H1 (cell line): ENCODE results near the gene SYT6. TPM values are rescaled to one million over a fixed set of nuclear protein-coding genes. Genes with fewer than 3 reads are reported as not detected.

Experiments
- CTCF ChIA-PET: fragments of 300-600 bp; sonication (Branson Sonifier 250); formaldehyde crosslinking; loops from one replicate; lab custom pipeline; 2021; ENCODE audit not compliant: partially characterized antibody; lab: Charles Lee
- POLR2A ChIA-PET: fragments of 300-600 bp; sonication (Branson Sonifier 250); formaldehyde crosslinking; loops from one replicate; lab custom pipeline; 2021; ENCODE audit warnings: inconsistent platforms; ENCODE audit not compliant: partially characterized antibody; lab: Charles Lee
- DNase-seq, 2 experiments: peaks; one replicate each; pipeline versions ENCODE4 v3.0.0 to v3.0.0-alpha.2; 2010 to 2022; ENCODE audit warnings: low spot score in 2 of 2, low read depth in 1 of 2, mixed read lengths in 1 of 2
- FAIRE-seq: peaks from 2 replicates; lab custom pipeline; 2011; peaks lifted over from hg19 to GRCh38; lab: Jason Lieb, UNC
- H2AFZ ChIP-seq: 2 replicates; pipeline ENCODE4 v1.8.1; 2012; ENCODE audit warnings: low read length, inconsistent platforms
- H2AK5ac ChIP-seq: 2 replicates; pipeline ENCODE4 v1.6.1; 2013; ENCODE audit warnings: low read depth, low read length
- H2BK120ac ChIP-seq: replicated peaks from 2 replicates; pipeline ENCODE3; 2013; ENCODE audit warnings: low read depth, low read length, inconsistent platforms
- H2BK12ac ChIP-seq: 2 replicates; pipeline ENCODE4 v1.6.1; 2013; ENCODE audit warnings: low read depth, low read length
- H2BK15ac ChIP-seq: 2 replicates; pipeline ENCODE4 v1.6.1; 2013; ENCODE audit warnings: low read length
- H2BK20ac ChIP-seq: 2 replicates; pipeline ENCODE4 v1.6.1; 2013; ENCODE audit warnings: low read length
- H2BK5ac ChIP-seq: 2 replicates; pipeline ENCODE4 v1.6.1; 2013; ENCODE audit warnings: low read depth, low read length
- H3K14ac ChIP-seq: 2 replicates; pipeline ENCODE4 v1.6.1; 2013; ENCODE audit warnings: inconsistent platforms; ENCODE audit not compliant: insufficient read length
- H3K18ac ChIP-seq: 2 replicates; pipeline ENCODE4 v1.6.1; 2013; ENCODE audit warnings: low read length; ENCODE audit errors: extremely low read depth
- H3K23ac ChIP-seq: 2 replicates; pipeline ENCODE4 v1.6.1; 2013; ENCODE audit warnings: inconsistent platforms; ENCODE audit not compliant: insufficient read length
- H3K23me2 ChIP-seq: 2 replicates; pipeline ENCODE4 v1.6.1; 2013; ENCODE audit warnings: low read depth, low read length
- H3K27ac ChIP-seq: 2 replicates; pipeline ENCODE4 v1.6.1; 2011; ENCODE audit warnings: low read depth, low read length, inconsistent platforms
- H3K27me3 ChIP-seq, 4 experiments: replicated peaks in 1 of 4; 1 replicate in 1 of 4; 2 replicates in 3 of 4; pipeline versions ENCODE4 v1.6.1 to v1.8.1; 2011 to 2013; ENCODE audit warnings: low read length in 3 of 4, mild to moderate bottlenecking in 3 of 4, inconsistent platforms in 2 of 4, mixed read lengths in 2 of 4, moderate library complexity in 1 of 4; ENCODE audit not compliant: control insufficient read depth in 3 of 4, insufficient read depth in 3 of 4; ENCODE audit errors: extremely low read depth in 1 of 4
- H3K36me3 ChIP-seq, 4 experiments: 2 replicates each; pipeline versions ENCODE4 v1.6.1 to v1.8.1; 2011 to 2013; ENCODE audit warnings: mild to moderate bottlenecking in 4 of 4, low read length in 3 of 4, moderate library complexity in 2 of 4, control low read depth in 1 of 4, inconsistent platforms in 1 of 4; ENCODE audit not compliant: insufficient read depth in 4 of 4, control insufficient read depth in 2 of 4
- H3K4ac ChIP-seq: replicated peaks from 2 replicates; pipeline ENCODE3; 2013; ENCODE audit warnings: low read length, low read depth, mixed read lengths, inconsistent platforms; ENCODE audit not compliant: insufficient read length
- H3K4me1 ChIP-seq, 4 experiments: replicated peaks in 1 of 4; 1 replicate in 1 of 4; 2 replicates in 3 of 4; pipeline versions ENCODE4 v1.6.1 to v1.8.1; 2011 to 2013; ENCODE audit warnings: low read length in 3 of 4, inconsistent platforms in 2 of 4, mixed read lengths in 1 of 4; ENCODE audit not compliant: insufficient read depth in 4 of 4, control insufficient read depth in 3 of 4
- H3K4me2 ChIP-seq, 2 experiments: 2 replicates each; pipeline versions ENCODE4 v1.6.1 to v1.8.1; 2011 to 2013; ENCODE audit warnings: low read depth in 2 of 2, low read length in 2 of 2, control low read depth in 1 of 2, inconsistent platforms in 1 of 2, mild to moderate bottlenecking in 1 of 2; ENCODE audit not compliant: insufficient read depth in 1 of 2
- H3K4me3 ChIP-seq, 4 experiments: fragments of 200-600, 300-600 bp in 1 of 4; sonication (generic), shearing (Covaris generic), sonication (Bioruptor Twin) in 1 of 4; 2 replicates each; pipeline versions ENCODE4 v1.5.1 to v1.8.1; 2011 to 2016; ENCODE audit warnings: low read length in 4 of 4, low read depth in 3 of 4, control low read depth in 2 of 4, inconsistent platforms in 2 of 4, mild to moderate bottlenecking in 2 of 4, mixed read lengths in 1 of 4, moderate library complexity in 1 of 4; ENCODE audit not compliant: insufficient read depth in 2 of 4; ENCODE audit errors: extremely low read depth in 1 of 4
- H3K56ac ChIP-seq: replicated peaks from 2 replicates; pipeline ENCODE3; 2013; ENCODE audit warnings: low read depth, mild to moderate bottlenecking, mixed read lengths, low read length, inconsistent platforms; ENCODE audit not compliant: insufficient read length
- H3K79me1 ChIP-seq: 2 replicates; pipeline ENCODE4 v1.6.1; 2013; ENCODE audit warnings: low read depth, low read length, control low read depth
- H3K79me2 ChIP-seq, 2 experiments: 2 replicates each; pipeline versions ENCODE4 v1.6.1 to v1.8.1; 2012 to 2013; ENCODE audit warnings: low read length in 2 of 2, mild to moderate bottlenecking in 2 of 2, inconsistent platforms in 1 of 2; ENCODE audit not compliant: insufficient read depth in 2 of 2, control insufficient read depth in 1 of 2
- H3K9ac ChIP-seq, 4 experiments: replicated peaks in 1 of 4; 1 replicate in 1 of 4; 2 replicates in 3 of 4; pipeline versions ENCODE4 v1.6.1 to v1.8.1; 2011 to 2013; ENCODE audit warnings: low read depth in 3 of 4, low read length in 3 of 4, control low read depth in 2 of 4, mild to moderate bottlenecking in 2 of 4, moderate library complexity in 2 of 4, inconsistent platforms in 1 of 4; ENCODE audit errors: extremely low read depth in 1 of 4
- H3K9me3 ChIP-seq, 2 experiments: 2 replicates each; pipeline versions ENCODE4 v1.6.1 to v1.8.1; 2012 to 2013; ENCODE audit warnings: mild to moderate bottlenecking in 2 of 2, moderate library complexity in 2 of 2, control low read depth in 1 of 2, inconsistent platforms in 1 of 2, low read depth in 1 of 2, low read length in 1 of 2, mixed read lengths in 1 of 2; ENCODE audit not compliant: insufficient read depth in 2 of 2
- H4K20me1 ChIP-seq, 2 experiments: replicated peaks in 1 of 2; 2 replicates each; pipeline versions ENCODE3 to v1.8.1; 2011 to 2013; ENCODE audit warnings: inconsistent platforms in 2 of 2, low read length in 2 of 2, mild to moderate bottlenecking in 1 of 2; ENCODE audit not compliant: insufficient read depth in 2 of 2, control insufficient read depth in 1 of 2
- H4K5ac ChIP-seq: 2 replicates; pipeline ENCODE4 v1.6.1; 2013; ENCODE audit warnings: low read length, low read depth, mixed read lengths, inconsistent platforms; ENCODE audit not compliant: insufficient read length
- H4K8ac ChIP-seq: 2 replicates; pipeline ENCODE4 v1.8.0; 2013; ENCODE audit warnings: mild to moderate bottlenecking, moderate library complexity, low read length, inconsistent platforms; ENCODE audit not compliant: insufficient read depth; ENCODE audit errors: extremely low read depth
- H4K91ac ChIP-seq: replicated peaks from 2 replicates; pipeline ENCODE3; 2013; ENCODE audit warnings: low read length, mixed read lengths, inconsistent platforms; ENCODE audit not compliant: insufficient read length
- CHD2 ChIP-seq: IDR thresholded peaks from 2 replicates; pipeline ENCODE4 v1.6.1; 2012; ENCODE audit warnings: low read length, improper control_type of control experiment
- FOSL1 ChIP-seq: IDR thresholded peaks from 2 replicates; pipeline ENCODE4 v1.6.1; 2011; ENCODE audit warnings: mild to moderate bottlenecking, low read depth, low read length, moderate library complexity; ENCODE audit not compliant: insufficient read depth
- JUN ChIP-seq: IDR thresholded peaks from 2 replicates; pipeline ENCODE4 v1.6.1; 2011; ENCODE audit warnings: low read depth, mild to moderate bottlenecking, improper control_type of control experiment, low read length
- RXRA ChIP-seq: IDR thresholded peaks from 2 replicates; pipeline ENCODE4 v1.6.1; 2011; ENCODE audit warnings: low read depth, mild to moderate bottlenecking, low read length, moderate library complexity; ENCODE audit not compliant: insufficient read depth
- TCF12 ChIP-seq: IDR thresholded peaks from 2 replicates; pipeline ENCODE4 v1.6.1; 2011; ENCODE audit warnings: low read depth, mild to moderate bottlenecking, low read length
- whole genome bisulfite sequencing, 2 experiments: shearing (Covaris generic) in 1 of 2; methylation state at CpG; one replicate each; pipeline versions ENCODE4 v1.1.6 to v1.1.7; 2013 to 2015; ENCODE audit warnings: low lambda C conversion rate in 2 of 2, mixed read lengths in 2 of 2, inconsistent platforms in 1 of 2, low coverage in 1 of 2, missing lambda C conversion rate in 1 of 2; ENCODE audit not compliant: insufficient replicate concordance in 2 of 2, insufficient coverage in 1 of 2, insufficient read length in 1 of 2; ENCODE audit errors: extremely low coverage in 1 of 2, missing lambda C conversion rate in 1 of 2; 5-methylcytosine and 5-hydroxymethylcytosine counted together
- polyA plus RNA-seq, 7 experiments: library from polyadenylated mRNA; depleted of rRNA in 3 of 7; stranded (reverse) in 5 of 7; unstranded in 2 of 7; fragments of >200 nt in 5 of 7; fragments of 200-250 nt in 2 of 7; gene quantifications; 1 replicate in 5 of 7; 2 replicates in 1 of 7; 4 replicates in 1 of 7; pipeline versions ENCODE4 v1.2.1 to v1.2.3, GENCODE V29; 2011 to 2013; ENCODE audit warnings: missing spikeins in 2 of 7, mixed read lengths in 2 of 7
- total RNA-seq: library from RNA; stranded (reverse); fragmentation: NEBNext Ultra II Directional; extraction: Animal tissue kit (Norgen Biotek cat#: 25700); gene quantifications from 2 replicates; pipeline ENCODE4 v1.2.1, GENCODE V29; 2021

Gene SYT6
- total and polyA plus RNA-seq, 2 of the 8 experiments (the other 6 are each of a cell fraction or from before 2014, with no cell fraction given), result 33.7 to 83.5 TPM

DNA sequence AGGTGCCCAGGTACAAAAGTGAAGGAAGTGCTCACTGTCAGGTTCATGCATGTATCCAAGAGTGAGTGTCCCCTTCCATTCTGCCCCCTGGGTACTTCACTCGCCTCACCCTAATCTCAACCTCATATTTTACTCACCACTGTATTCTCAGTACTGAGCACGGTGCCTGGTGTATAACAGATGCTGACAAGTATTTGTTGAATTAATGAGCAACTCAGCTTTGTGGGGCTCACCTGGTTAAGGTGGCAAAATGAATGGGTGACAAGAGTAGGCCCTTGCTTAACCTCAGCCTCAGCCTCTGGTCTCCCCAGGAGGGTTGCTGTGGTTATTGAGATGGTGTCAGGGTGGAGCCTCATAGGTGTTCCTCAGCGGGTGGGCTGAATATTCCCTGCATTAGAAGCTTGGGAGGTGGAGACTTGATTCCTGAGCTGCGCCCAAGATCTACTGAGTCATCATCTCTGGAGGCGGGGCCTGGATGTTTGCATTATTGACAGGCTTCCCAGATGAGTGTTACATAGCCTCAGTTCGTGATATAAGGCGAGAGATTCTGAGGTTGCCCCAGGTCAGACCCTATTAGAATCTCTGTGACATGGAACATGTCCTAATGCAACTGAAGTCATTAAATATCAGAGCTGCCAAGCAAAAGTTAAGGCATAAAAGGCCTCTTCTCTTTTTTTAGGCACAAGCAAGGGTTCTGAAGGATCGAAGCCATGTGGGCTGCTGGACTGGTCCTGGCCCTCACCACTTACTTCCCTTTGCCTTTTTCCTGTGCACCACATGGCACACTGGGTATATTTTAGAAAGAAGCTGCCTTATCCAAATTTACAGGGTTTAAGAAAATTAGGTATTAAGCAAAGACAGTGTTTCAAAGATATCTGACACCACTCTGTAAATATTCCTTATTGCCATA lies 39.2 kb downstream of the SYT6 start:
- no peak overlapping the region for H3K4me3 ChIP-seq

More for the DNA sequence above, 39.2 kb downstream of the SYT6 start:
- no peaks in the 10 kb centered on the region for H3K79me2 ChIP-seq
- peak overlapping the region; percentile 11; the same call in 1 of the 2 replicates for H2AK5ac ChIP-seq
- no peak overlapping the region for H2BK12ac ChIP-seq
- no peaks in the 10 kb centered on the region for H4K20me1 ChIP-seq
- H2BK120ac ChIP-seq, result no peak overlapping the region
- no peaks in the 10 kb centered on the region for H3K9me3 ChIP-seq
- 0 out of 2 replicates have a peak overlapping the region, but pooled peaks have one; percentile 0 for H2BK20ac ChIP-seq
- 91% methylated on average over 8 of the region's 8 CpGs; no CpG with 5 or more reads in 1 of the 2 experiments for WGBS, 2 experiments
- no peaks in the 10 kb centered on the region for H3K23me2 ChIP-seq
- peaks cover 6% of the 10 kb centered on the region for H3K79me1 ChIP-seq
- peak overlapping the region; percentile 84 for H2BK5ac ChIP-seq
- TF ChIP-seq FOSL1 (no peak), CHD2 (no peak), TCF12 (no peak), JUN (no peak), RXRA (no peak)
- TF ChIP-seq, all 59 proteins: peak for 0
- no peak overlapping the region for H4K5ac ChIP-seq
- no peak overlapping the region for H3K4me2 ChIP-seq
- CTCF ChIA-PET, result interaction anchor here (1.0 to 2.2 kb wide), 4 partner anchors 13 to 30 kb away, joined by 3 to 5 read pairs (median 3); no protein-coding TSS in a partner anchor
- no peak overlapping the region for H3K4ac ChIP-seq
- H3K14ac ChIP-seq, result no peak overlapping the region
- no peaks in the 10 kb centered on the region; a peak in 2 of 7 replicates for H3K27me3 ChIP-seq
- H3K56ac ChIP-seq, result no peak overlapping the region
- no peak overlapping the region for H3K27ac ChIP-seq
- H3K36me3 ChIP-seq, result peaks cover 7 to 76% (median 17%) of the 10 kb centered on the region in 4 experiments; a peak in 7 of 8 replicates
- no peak overlapping the region for H2AFZ ChIP-seq
- H3K4me1 ChIP-seq, result peaks cover 5 to 20% (median 9%) of the 10 kb centered on the region in 4 experiments
- POLR2A ChIA-PET, result no interaction called here
- no peak overlapping the region for H3K23ac ChIP-seq
- no peak overlapping the region for H4K8ac ChIP-seq
- H4K91ac ChIP-seq, result no peak overlapping the region
- FAIRE-seq (no peak), DNase-seq (no peak)
- peak overlapping the region; percentile 40; the same call in 1 of the 2 replicates for H3K18ac ChIP-seq
- no peak overlapping the region for H2BK15ac ChIP-seq
- no peak overlapping the region for H3K9ac ChIP-seq
